GM12865 (cell line): ENCODE data around the gene LRRC3C.

Experiments used
- DNase-seq: peaks from one replicate; pipeline ENCODE4 v3.0.0; 2010; ENCODE audit warnings: low read depth
- H3K4me3 ChIP-seq: 2 replicates; pipeline ENCODE4 v1.5.1; 2011; ENCODE audit warnings: mild to moderate bottlenecking, low read depth, low read length, control low read depth
- CTCF ChIP-seq: IDR thresholded peaks from 2 replicates; pipeline ENCODE4 v1.5.1; 2011; ENCODE audit warnings: low read length, control low read depth, low read depth, inconsistent platforms; ENCODE audit not compliant: insufficient read depth; ENCODE audit errors: missing control alignments

LRRC3C gene

GRCh38 chr17:39925282-39926134 lies 2.0 kb upstream of the LRRC3C start:
- TF ChIP-seq CTCF: no peak
- no peak for DNase-seq
- peak overlapping the region; percentile 87 for H3K4me3 ChIP-seq

- H3K4me3 ChIP-seq: peak overlapping the region; percentile 87
- TF ChIP-seq CTCF: no peak
- no peak for DNase-seq
Measured at GRCh38 chr17:39926135-39926587, 1.4 kb upstream of the LRRC3C start.

GRCh38 chr17:39926588-39927100 lies 888 bp upstream of the LRRC3C start:
- H3K4me3 ChIP-seq: peak overlapping the region; percentile 87
- peak; percentile 80 for DNase-seq
- no peak for TF ChIP-seq CTCF

GRCh38 chr17:39927929-39928857 lies 661 bp downstream of the LRRC3C start:
- TF ChIP-seq CTCF: no peak
- H3K4me3 ChIP-seq: peak overlapping the region; percentile 87
- DNase-seq: peak; percentile 28

GRCh38 chr17:39928858-39929645 lies 1.5 kb downstream of the LRRC3C start:
- peak overlapping the region; percentile 87 for H3K4me3 ChIP-seq
- TF ChIP-seq CTCF: no peak
- peak; percentile 45 for DNase-seq

- no peak for TF ChIP-seq CTCF
- H3K4me3 ChIP-seq: no peak overlapping the region
- DNase-seq: no peak
Measured at GRCh38 chr17:39929646-39930407, 2.3 kb downstream of the LRRC3C start.
